Kidney glomerular epithelial cell (primary cell): ENCODE measurements around the gene ALX4.

Source experiments
- DNase-seq: peaks from one replicate; lab custom pipeline; 2025; lab: John Stamatoyannopoulos, UW

Gene ALX4

DNA sequence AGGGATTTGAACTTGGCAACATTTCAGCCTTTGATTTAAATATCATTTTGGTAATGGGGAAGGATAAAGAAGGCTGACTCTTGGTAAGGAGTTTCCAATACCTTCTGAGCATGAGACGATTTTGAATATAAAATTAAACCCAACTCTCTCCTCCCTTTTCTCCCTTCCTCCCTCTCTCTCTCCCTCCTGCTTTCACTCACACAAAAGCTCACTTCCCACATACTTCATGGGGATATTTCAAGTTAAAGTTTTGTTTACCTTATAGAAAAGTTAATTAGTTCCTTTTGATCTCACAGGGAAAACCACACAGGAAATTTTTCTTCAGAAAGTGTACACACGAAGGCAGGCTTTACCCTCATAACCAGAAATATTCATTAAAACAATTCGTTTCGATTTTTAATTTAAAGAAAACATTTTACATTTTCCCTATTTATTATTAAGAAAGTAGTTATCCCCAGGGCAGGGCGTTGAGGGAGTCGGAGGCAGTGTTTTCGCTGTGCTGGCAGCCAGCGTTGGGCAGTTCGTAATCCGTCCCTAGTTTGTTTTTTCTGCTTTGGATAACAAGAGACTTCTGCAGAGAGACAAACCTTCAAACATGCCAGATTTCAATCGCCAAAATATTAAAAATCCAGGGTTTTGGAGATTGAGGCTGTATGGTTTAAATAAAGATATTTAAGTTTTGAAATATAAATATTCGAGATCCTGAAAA lies 25.3 kb upstream of the ALX4 start:
- DNase-seq, result no peak

DNA sequence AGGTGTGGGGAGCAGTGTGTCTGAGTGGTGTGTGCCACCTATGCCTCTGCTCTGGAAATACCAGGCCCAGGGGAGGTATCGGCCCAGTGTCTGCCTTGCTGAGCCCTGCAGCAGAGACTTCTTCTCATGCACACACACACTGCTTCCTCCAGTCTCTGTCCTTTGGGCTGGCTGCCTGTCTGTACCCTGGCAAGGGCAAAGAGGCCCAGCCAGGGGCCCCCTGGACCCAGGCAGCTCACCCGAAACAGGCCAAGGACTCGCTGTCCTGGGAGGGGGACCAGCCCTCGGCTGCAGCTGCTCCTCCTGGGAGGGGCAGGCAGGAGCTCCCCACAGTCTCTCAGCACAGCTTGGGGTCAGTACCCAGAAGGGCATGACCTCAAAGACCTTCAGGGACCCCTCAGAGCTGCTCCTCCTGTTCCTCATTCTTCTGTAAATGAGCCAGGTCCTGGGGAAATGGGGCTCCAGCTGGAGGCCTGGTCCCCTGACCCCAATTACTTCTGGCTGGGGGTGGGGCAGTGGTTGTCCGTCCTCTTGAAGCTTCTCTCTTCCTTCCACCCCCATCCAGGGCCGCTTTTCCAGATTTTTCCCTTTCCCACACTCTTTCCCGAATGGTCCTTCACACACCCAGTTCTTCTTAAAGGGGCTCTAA lies 24.5 kb upstream of the ALX4 start:
- no peak for DNase-seq

DNA sequence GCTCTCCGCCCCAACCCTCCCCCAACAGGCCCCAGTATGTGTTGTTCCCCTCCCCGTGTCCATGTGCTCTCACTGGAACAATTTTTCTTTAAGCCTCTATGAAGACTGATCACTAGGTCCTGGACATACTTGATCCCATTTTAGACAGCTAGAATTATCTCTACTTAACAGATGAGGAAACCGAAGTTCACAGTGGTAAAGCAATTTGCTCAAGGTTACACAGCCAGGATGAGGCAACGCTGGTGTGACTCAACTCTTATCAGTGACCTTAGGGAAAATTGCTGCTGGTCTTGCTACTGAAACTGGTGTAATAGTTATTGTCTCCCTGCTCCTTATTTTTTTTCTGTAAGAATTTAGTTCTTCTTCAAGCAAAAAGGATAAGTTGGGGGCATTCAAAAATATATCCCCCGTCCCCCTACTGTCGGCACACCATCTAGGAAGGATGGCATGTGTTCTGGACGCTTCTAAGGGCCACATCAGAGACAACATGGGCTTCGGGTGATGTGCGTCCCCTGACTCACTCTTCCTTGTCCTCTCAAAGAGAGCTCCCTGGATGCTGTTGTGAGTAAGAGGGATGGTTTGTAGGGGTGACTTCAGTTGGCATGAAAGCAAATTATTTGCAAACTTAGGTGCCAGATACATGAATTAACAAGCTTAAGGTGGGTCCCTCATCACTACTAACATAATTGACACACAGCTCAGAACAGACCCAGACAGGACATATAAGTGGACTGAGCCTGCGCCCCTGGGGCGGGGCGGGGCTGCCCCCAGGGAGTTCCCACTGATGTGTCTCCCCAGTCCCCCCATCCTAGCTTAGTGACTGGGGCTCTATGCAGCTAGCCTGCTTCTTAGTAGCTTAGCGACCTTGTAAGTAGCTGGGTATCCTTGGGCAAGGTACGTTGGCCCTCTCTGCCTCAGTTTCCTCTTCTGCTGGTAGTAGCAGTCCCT lies 23.6 kb upstream of the ALX4 start:
- DNase-seq, result no peak

DNA sequence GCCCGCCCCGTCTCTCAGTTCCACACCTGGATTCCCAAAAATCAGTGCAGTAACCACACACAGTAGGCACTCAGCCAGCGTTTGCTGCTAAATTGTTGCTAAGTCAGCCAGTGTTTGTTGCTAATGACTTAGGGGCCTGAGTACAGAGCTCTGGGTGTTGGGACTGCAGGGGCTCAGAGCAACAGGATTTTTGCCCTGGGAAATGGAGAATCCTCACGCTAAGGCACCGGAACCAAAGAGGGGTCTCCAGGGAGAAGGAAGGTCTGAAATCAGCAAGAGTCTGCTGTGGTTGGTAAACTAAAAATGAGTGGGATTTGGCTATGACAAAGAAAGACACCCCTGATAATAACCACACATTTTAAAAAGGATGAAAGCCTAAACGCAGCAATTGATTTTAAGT lies 22.7 kb upstream of the ALX4 start:
- DNase-seq, result no peak

DNA sequence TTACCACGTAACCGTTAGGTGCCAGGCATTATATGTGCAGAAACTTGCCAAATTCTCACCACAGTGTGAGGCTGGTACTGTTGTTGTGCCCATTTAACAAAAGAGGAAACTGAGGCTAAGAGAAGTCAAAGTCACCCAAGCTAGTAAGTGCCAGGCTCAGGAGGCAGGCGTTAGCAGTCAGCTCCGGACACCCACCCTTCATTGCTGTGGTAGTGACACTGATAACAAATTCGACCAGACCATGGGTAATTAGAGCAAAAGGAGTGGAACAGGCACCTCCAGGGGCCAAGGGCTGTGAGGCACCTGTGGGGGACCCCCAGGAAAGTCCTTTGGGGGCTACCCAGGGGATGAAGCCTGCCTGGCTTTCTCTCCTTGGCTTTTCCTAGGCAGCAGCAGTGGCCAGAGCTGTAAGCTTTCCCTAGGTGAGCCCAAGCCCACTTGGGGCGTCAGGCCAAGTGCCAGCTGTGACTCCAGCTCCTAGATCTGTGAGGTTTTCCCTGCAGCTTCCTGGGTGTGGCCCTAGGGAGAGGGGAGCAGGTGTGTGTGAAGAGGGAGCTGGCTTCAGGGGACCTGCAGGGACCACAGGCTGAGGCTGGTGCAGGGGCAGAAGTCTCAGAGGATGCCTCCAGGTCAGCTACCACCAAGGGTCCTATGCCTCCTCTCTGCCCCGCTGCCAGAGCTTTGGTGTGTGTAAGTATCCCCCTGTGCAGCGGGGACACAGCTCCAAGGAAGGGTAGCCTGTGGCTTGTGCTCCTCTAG lies 19.7 kb upstream of the ALX4 start:
- no peak for DNase-seq

DNA sequence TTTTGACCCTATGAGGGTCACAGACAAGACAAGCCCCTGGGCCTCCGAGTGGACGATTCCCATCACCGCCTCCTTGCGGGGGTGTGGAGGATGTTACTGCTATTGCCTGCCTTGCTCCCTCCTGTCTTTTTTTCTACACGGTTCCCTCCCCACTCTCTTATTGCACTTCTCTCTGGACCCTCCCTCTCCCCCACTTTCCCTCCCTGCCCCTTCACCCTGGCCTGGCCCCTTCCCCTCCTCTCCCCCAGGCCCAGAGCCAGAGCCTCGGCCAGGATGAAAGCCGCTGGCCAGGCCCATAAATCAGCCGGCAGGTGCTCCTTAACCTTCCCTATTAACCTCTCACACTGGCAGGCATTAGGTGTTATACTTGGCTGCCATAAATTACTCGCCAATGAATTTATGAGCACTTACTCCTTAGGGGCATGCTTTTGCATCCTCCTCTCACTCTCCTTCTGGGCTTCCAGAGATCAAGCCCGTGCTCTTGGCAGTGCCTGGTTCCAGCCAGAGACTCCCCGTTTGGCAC lies 18.3 kb upstream of the ALX4 start:
- DNase-seq, result no peak

DNA sequence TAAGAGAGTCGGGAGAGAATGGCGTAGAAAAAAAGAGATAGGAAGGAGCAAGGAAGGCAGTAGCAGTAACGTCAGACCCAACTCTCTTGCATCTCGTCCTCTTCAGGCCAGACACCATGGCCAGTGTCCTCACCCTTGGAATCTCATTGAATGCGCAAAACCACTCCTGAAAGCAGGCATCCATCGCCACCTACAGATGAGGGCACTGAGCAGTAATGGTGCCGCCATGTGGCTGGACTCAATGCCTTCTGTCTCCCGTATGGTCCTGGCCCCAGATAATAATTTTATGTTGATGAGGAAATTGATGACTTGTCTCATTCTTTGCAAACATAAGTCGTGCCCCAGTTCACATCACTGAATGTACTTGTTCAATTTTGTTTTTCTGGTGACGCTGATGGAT lies 17.8 kb upstream of the ALX4 start:
- DNase-seq, result no peak

DNA sequence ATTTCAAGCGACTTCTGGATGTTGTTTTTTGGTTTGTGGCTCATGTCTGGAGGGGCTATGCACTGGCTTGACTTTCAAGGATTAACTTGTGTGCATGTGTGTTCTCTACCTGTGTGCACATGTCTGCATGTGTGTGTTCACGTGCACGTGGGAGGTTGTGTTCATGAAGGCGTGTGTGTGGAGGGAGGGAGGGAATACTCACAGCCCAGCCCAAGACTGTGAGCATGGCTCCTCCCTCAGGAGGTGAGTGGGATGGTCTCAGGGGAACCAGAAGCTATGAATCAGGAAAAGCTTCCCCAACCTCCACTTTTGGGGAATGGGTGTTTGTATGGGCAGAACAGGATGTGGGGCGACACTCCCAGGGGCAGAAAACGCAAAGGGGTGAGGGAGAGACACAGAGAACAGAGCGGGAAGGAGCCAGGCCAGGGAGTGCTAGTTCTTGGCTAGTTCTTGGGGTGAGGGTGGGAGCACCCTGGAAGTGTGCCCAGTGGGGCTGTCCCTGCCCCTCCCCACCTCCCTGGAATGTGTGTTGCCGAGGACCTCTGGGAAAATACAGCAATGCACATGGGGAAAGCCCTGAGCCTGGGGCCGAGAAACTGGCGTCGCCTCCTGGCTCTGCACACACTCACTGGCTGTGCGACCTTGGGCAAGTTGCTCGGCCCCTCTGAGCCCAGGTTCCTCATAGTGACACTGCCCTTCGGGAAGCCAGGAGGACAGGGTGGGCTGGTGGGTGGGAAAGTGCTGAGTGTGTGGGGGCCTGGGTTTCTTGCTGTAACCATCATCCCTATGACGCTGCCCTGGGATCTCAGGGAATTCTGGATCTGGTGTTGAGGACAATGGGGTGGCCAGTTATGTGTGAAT lies 16.9 kb upstream of the ALX4 start:
- no peak for DNase-seq

DNA sequence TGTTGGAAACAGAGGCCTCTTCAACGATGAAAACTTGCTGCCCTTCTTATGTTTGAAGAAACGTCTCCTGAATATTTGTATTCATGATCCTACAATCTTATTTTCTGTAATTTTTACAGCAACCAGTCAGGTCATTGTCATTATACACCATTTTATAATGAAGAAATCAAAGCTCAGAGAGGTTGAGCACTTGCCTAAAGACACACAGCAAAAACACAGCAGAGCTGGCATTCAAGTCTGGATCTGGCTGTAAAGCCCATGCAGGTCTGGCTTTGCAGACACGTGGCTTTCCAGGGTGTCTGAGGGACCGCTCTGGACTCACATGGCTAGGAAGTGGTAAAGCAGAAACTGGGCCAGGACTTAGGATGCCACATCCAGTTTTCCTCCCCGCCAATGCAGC lies 15.8 kb upstream of the ALX4 start:
- DNase-seq, result no peak

DNA sequence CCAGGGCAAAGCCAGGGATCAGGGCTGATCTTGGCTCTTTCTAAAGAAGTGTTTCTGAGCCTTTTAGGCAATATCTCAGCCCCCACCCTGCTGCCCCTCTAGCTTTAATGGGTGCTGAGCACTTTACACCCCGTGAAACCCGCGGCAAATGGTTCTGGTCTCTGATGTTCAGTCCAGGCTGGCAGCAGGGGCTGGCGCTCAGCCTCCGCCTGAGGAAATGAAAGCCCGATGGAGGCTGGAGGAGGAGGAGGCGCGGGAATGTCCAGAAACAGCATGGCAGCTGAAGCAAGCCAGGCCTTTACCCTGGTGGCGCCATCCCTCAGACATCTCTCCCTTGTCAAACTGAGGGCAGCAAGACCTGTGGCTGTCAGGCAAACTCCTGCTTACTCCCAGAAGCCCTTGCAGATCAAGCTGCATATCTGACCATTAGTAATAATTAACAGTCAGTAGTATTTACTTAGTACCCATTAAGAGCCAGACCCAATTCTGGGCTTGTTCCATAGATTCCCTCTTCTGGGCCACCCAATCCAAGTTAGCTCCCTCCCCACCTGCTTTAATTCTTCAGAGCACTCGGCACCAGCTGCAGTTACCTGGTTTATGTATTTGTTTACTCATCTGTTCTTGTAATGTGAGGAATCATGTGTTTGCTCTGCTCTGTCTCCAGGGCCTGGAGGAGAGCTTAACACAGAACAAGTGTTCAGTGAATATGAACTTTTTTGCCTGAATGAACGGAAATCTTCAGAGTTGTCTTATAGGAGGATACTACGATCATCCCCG lies 15.0 kb upstream of the ALX4 start:
- no peak for DNase-seq

DNA sequence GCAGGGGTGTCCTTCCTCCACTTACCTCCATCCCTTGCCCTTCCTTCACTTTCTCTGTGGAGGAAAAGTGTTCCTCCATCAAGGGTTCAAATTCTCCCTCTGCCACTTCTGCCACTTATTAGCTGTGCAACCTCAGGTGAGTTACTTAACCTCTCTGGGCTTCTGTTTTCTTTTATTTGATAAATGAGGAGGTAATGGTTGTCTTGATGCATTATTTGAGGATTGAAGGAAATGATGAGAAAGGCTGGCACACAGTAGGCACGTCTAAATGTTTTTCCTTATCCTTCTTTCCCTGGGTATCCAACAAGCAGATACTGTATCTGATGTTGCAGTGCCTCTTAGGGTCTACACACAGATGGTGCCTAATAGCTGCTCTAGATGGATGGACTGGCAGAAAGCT lies 14.3 kb upstream of the ALX4 start:
- no peak for DNase-seq

DNA sequence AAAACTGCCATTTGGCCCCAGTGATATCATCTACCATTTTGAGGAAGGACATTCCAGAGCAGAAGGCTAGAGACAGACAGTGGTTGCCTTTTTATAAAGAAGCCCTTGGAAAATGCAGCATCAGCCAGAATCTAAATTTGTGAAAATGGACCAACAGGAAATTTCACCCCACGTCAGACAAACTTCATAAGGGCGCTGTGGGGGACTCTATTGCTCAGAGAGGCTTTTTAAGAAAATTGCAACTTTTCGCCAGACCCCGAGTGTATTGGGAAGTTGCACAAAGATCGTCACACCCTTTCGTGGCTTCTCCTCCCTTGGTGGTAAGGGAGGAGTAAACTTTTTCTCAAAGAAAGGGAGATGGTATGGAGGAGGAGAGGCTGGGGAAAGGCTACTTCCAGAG lies 12.3 kb upstream of the ALX4 start:
- no peak for DNase-seq

DNA sequence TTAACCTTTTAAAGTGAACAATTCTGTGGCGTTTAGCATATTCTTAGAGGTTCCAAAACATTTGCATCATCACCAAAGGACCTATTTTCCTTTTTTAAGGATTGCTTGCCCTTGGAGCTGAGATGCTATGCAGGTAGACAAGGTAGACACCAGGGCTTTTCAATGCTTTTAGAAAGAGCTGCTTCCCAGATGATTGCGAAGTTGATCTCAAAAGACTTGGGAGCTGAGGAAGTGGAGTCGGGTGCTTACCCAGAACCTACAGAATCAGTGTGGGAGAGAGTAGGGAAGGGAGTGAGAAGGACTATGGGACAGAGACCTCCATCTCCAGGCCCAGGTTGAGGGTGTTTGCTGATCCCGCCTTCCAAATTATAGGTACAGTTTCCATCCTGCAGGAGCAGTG lies 11.1 kb upstream of the ALX4 start:
- DNase-seq, result no peak

DNA sequence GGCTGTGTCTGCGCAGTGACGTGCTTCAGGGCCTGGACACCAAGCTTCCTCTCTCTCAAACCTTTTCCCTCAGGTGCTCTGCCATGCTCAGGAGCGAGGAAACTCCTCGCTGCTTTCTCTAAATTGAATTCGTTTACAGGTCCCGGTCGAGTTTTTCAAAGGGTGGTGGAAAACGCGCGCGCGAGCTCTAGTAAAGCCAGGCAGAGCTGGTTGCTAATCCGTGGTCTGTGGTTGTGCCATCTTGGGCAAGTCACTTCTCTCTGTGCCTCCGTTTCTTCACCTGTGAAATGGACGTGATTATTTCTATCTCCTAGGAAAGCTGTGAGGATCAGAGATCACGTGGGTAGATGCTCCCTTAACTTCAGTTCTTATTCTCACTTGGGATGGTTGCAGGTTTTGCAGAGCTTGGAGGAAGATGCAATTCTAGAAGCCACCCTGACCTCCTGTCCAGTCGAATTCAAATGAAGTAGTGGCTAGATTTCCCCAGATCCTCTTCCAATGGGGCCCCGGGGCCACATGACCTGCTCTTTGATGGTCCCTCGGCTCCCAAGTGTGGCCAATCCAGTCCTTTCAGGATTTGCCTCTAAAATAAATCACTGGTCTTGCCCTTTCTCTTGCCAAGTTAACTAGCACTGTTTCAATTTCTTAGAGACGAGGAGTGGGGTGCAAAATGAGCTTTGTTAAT lies 10.5 kb upstream of the ALX4 start:
- DNase-seq, result no peak

DNA sequence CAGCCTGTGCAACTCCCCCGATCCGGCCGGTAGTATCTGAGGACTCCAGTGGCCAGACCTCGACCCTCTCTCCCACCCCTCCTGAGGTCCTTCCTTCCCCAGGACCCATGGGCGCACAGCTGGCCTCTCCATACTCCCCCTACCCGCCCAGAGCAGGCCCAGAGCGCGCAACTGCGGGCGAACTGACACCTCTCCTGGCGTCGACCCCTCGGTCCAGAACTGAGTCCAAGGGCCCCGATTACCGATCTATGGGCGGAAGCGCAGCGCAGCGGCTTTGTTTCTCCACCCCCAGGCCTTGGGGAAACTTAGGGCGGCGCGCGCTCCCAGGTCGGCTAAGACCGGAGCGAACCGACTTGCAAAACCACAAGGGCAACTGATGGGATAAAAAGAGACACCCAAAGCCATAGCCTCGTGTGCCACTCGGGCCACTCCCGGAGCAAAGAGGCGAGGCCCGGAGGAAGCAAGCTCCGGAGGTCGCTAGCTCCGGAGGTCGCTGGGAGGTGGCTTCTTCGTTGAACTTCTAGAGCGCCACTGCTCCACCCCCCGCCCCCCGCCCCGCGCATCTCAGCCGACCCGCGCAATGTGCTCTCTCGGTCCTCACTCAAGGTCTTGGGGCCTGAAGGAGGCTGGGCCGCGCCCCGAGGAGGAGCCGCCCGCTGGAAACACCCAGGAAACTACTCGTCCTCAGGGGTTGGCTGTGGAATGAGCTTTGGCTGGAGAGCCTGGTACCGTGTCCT lies 9.8 kb upstream of the ALX4 start:
- no peak for DNase-seq

DNA sequence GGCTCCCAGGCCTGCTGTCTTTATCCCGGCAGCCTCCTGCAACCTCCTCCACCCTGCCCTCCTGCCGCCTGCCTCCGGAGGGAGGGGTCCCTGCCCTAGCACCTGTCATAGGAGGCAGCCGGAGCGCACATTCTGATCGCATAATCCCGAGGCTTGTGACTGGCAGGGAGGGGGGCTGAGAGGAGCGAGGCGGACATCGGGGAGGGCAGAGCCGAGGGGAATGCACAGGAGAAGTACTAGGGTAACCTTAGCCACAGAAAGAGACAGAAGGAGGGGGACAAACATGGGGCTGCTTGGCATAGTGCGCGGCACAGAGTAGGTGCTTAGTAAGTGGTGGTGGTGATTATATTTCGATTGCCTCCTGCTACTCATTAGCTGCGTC lies 9.2 kb upstream of the ALX4 start:
- DNase-seq, result no peak

DNA sequence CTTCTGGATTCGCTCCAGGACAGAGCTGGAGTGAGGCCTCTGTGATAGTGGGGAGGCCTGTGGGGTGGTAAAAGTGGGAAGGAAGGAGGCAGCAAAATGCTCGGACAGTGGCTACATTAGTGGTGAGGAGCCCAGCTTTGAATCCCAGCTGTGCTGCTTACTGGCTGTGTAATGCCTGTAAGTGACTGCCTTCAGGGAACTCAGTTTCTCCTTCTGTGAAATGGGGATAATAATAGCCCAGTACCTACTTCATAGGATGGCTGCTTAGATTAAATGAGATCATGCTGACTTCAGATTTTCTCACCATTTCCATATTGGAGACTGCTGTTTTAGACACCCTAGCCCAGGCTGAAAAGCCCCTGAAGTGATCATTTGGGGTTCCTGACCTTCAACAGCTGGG lies 8.4 kb upstream of the ALX4 start:
- DNase-seq, result no peak

DNA sequence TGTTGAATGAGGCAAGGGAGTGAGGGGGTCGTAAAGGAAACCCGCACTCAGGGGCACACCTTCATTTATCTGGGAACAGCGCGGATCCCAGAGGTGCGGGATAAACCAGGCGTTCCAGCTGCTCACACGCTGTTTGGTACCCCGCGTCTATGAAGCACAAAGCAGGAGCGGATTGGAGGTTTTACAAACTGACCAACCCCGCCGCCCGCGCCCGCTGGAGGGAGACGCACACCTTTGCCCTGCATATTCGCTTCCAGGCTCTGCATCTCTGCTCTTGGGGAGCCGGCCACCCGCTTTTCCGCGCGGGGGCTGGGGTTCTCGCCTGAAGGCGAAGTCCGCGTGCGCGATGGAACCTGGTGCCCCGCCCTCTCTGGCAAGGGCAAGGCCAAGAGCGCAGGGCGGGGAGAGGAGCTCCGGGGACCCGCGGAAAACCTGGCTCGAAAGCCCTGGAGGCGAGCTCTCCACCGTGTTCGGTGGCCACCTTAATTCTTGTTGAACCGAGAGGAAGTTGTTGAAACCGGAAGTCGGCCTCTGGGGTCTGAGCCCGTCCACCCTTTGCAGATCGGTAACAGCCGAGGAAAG lies 6.8 kb upstream of the ALX4 start:
- DNase-seq, result no peak
